Osteocyte (in vitro differentiated cells): ENCODE data around the gene FLT1. TPM values are rescaled to one million over a fixed set of nuclear protein-coding genes. Genes with fewer than 3 reads are reported as not detected.

Source experiments
- DNase-seq: peaks from one replicate; pipeline ENCODE4 v3.0.0; 2021; ENCODE audit warnings: mixed read lengths; ENCODE audit not compliant: unreplicated experiment; ENCODE audit errors: extremely low spot score
- H3K27ac Mint-ChIP-seq: one replicate; pipeline ENCODE4 v1.8.0; 2021; ENCODE audit warnings: mild to moderate bottlenecking, mixed read lengths; ENCODE audit not compliant: unreplicated experiment
- H3K27me3 Mint-ChIP-seq: one replicate; pipeline ENCODE4 v1.8.0; 2021; ENCODE audit warnings: mixed read lengths; ENCODE audit not compliant: unreplicated experiment
- H3K36me3 Mint-ChIP-seq: one replicate; pipeline ENCODE4 v1.8.0; 2021; ENCODE audit warnings: mixed read lengths; ENCODE audit not compliant: unreplicated experiment
- H3K4me1 Mint-ChIP-seq: one replicate; pipeline ENCODE4 v1.8.0; 2021; ENCODE audit warnings: mixed read lengths; ENCODE audit not compliant: unreplicated experiment
- H3K4me3 Mint-ChIP-seq: one replicate; pipeline ENCODE4 v1.8.0; 2021; ENCODE audit warnings: mild to moderate bottlenecking, moderate library complexity, mixed read lengths; ENCODE audit not compliant: unreplicated experiment
- H3K9me3 Mint-ChIP-seq: one replicate; pipeline ENCODE4 v1.8.0; 2021; ENCODE audit warnings: mixed read lengths; ENCODE audit not compliant: unreplicated experiment
- total RNA-seq: library from RNA; stranded (reverse); gene quantifications from 2 replicates; pipeline ENCODE4 v1.2.1, GENCODE V29; 2021
- TF ChIP-seq, protein P1 (sequence below): fragments of 200-600 bp; sonication (generic); IDR thresholded peaks from 2 replicates; pipeline ENCODE4 v1.5.0; 2021; ENCODE audit warnings: antibody characterized with exemption, mild to moderate bottlenecking, moderate library complexity

The FLT1 gene
- total RNA-seq, 1 donor from 2014 or later, result 3.4 TPM

GRCh38 chr13:28510542-28510941, 15.6 kb upstream of the FLT1 start:
- Mint-ChIP-seq H3K27me3 (peaks cover 20% of the 10 kb centered on the region), H3K27ac (no peak overlapping the region), H3K4me3 (no peak overlapping the region), H3K4me1 (no peaks in the 10 kb centered on the region), H3K9me3 (no peaks in the 10 kb centered on the region), H3K36me3 (no peaks in the 10 kb centered on the region)
- DNase-seq, result no peak
- TF ChIP-seq, protein P1, sequence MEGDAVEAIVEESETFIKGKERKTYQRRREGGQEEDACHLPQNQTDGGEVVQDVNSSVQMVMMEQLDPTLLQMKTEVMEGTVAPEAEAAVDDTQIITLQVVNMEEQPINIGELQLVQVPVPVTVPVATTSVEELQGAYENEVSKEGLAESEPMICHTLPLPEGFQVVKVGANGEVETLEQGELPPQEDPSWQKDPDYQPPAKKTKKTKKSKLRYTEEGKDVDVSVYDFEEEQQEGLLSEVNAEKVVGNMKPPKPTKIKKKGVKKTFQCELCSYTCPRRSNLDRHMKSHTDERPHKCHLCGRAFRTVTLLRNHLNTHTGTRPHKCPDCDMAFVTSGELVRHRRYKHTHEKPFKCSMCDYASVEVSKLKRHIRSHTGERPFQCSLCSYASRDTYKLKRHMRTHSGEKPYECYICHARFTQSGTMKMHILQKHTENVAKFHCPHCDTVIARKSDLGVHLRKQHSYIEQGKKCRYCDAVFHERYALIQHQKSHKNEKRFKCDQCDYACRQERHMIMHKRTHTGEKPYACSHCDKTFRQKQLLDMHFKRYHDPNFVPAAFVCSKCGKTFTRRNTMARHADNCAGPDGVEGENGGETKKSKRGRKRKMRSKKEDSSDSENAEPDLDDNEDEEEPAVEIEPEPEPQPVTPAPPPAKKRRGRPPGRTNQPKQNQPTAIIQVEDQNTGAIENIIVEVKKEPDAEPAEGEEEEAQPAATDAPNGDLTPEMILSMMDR, result no peak

DNA sequence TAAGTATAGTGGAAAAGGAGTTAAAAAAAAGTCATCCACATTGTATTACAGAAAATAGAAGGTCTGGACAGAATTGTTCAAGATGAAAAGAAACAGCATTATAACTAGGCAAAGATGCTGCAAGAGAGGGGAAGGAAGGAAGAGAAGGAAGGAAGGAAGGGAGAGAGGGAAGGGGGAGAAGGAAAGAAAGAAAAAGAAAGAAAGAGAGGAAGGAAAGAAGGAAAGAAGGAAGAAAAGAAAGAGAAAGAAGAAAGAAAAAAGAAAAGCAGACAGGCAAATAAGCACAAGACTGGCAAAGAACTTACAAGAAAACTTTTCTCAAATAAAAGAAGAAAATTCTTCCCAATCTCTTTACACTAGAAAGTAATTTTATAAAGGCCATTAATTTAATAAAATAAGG, 15.1 kb upstream of the FLT1 start:
- no peaks in the 10 kb centered on the region for H3K4me1 Mint-ChIP-seq
- peaks cover 20% of the 10 kb centered on the region for H3K27me3 Mint-ChIP-seq
- TF ChIP-seq, protein P1, result no peak
- no peak overlapping the region for H3K27ac Mint-ChIP-seq
- no peak for DNase-seq
- H3K36me3 Mint-ChIP-seq, result no peaks in the 10 kb centered on the region
- no peaks in the 10 kb centered on the region for H3K9me3 Mint-ChIP-seq
- H3K4me3 Mint-ChIP-seq, result no peak overlapping the region

DNA sequence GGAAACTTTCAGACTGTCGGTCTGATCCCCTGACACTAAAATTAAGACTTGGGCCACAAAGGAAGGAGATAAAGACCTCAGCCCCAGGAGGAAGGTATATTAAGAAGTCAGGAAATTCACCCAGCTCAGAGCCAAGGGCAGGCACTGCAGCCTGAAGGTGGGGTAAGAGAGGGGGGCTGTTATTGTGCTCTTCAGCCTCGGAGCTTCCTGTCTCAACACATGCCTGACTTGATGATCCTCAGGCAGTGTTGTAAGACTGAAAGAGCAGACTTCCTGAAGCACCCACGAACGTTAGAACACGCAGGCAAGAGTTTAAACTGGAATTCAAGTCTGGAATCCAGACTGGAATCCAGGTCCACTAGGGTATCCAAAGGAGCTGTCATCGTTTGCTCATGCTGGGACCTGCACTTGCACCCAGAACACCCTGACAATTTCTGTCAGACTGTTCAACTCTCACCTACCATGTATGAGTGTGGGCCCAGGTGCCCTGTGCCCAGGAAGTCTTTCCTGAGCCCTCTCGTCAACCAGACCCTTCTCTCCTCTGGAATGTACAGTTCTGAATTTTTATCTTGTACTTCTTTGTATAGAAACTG, 10.7 kb upstream of the FLT1 start:
- Mint-ChIP-seq H3K4me3 (no peak overlapping the region), H3K4me1 (peaks cover 3% of the 10 kb centered on the region), H3K36me3 (no peaks in the 10 kb centered on the region), H3K9me3 (no peaks in the 10 kb centered on the region), H3K27me3 (peaks cover 12% of the 10 kb centered on the region), H3K27ac (no peak overlapping the region)
- TF ChIP-seq, protein P1, result no peak
- DNase-seq, result no peak

- Mint-ChIP-seq H3K27ac (no peak overlapping the region), H3K9me3 (no peaks in the 10 kb centered on the region), H3K4me3 (no peak overlapping the region), H3K4me1 (peaks cover 3% of the 10 kb centered on the region), H3K36me3 (no peaks in the 10 kb centered on the region), H3K27me3 (no peaks in the 10 kb centered on the region)
- TF ChIP-seq, protein P1, result no peak
- DNase-seq, result no peak
These were observed 8.4 kb upstream of the FLT1 start for GRCh38 chr13:28503182-28503967.

DNA sequence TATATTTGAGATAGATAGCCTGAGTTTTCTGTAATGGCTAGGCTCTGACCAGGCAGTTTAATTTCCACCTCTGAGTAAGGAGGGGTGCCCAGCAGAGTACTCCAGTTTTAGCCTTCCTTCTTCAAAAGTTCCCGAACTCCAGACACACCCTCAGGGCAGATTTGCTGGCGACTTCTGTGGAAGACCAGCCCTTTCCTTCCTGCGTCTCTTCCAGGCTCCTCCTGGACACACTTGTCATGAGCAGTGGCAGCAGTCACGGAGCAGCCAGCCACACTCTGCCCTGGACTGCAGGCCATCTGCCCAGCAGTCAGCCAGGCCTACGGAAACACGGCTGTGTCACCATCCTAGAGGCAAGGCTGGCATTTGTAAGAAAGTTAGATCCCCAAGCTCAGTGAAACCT, 6.6 kb upstream of the FLT1 start:
- Mint-ChIP-seq H3K36me3 (no peaks in the 10 kb centered on the region), H3K9me3 (no peaks in the 10 kb centered on the region), H3K4me3 (no peak overlapping the region), H3K4me1 (peaks cover 3% of the 10 kb centered on the region), H3K27me3 (peaks cover 2% of the 10 kb centered on the region), H3K27ac (no peak overlapping the region)
- no peak for DNase-seq
- TF ChIP-seq, protein P1, result no peak
